Measurements from ENCODE around the gene PGGT1B.

PGGT1B gene

DNA sequence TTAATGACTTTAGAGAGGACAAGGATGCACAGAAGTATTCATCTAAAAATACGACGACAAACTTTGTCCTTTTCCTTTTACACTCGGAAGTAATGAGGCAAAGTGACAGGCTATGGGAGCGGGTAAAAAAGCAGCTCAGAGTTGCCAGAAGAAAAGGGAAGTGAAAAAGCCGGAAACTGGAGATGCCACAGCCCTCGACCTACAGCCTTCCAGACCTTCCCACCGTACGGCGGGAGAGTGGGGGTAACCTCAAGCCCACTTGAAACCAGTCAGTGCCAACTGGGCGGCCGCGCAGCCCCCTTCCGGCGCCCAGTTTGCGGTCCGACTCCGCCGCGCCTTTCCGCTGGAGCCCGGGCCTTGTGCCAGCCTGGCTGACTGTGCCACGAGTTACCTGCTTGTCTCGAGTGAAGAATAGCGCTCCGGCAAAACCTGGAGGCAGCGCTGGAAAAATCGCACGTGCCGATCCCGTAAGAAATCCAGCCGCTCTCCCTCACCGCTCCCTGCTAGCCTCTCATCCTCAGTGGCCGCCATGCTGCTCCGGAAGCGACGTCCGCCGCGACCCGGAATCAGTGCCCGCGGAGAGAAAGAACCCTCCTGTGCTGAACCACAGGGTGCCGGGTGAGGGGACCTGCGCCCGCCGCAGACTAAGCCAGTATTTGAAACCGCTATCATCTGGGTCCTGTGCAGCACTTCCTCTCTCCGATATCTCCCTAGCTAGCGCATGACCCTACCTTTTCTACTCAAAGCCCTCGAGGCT, at the start of gene PGGT1B:
PGGT1B (minus strand) TSS at position 557 of the 757 bp plus-strand sequence; CDS start at position 531, 26 bp downstream.
- ATAC-seq (peak; percentile 94), DNase-seq (peak; percentile 78)
- peak within 1 kb of the TSS; percentile 99 for H3K4me3 Mint-ChIP-seq
- H3K36me3 Mint-ChIP-seq (ENCODE audit: low read depth): peaks cover 4% of the 10 kb centered on the region
- H3K27me3 Mint-ChIP-seq: no peaks in the 10 kb centered on the region
- no peaks in the 10 kb centered on the region for H3K9me3 Mint-ChIP-seq
- H3K27ac Mint-ChIP-seq: peak within 1 kb of the TSS; percentile 94
- H3K4me1 Mint-ChIP-seq: peaks cover 47% of the 10 kb centered on the region

DNA sequence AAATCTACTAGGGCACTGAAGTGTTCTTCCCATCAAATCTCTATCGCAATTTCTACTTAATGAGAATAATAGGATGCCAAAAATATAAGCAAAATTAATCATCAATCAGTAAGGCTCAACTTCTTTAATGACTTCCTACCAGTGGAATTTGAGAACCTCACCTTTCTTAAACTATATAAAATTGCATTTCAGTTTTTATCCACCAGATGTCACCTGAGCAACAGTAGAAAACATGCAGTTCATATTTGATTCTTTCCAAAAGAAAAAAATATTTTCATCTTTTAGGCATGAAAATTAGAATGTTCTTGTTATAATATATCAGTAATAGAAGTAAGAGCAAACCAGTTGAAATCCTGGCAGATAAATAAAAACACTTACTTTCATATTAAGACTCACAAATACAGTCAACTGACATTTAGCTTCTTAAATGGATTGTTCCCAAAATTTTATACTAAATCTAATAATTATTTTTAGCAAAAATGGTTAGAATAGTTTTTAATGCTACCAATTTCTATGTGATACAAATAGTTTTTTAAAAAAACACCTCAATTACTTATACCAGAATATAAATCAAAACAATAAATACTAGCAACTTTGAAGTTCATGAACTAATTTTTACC, 47.2 kb upstream of the PGGT1B start:
- H3K4me1 Mint-ChIP-seq: no peaks in the 10 kb centered on the region
- ATAC-seq (no peak), DNase-seq (no peak)

DNA sequence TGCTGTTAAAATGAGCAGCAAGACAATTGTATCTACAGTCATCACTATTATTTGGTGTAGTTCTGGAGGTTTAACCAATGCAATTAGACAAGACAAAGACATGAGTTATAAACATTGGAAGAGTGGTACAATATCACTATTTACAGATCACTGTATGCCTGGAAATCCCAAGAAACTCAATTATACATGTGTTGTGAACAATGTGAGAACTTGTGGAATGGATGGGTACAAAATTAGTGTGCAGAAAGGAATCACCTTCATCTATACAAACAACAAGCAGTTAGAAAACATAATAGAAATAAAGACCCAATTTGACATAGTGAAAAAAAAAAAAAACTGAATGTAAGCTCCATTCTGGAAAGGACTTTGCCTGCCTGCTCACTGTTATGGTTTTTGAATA, 46.1 kb upstream of the PGGT1B start:
- Mint-ChIP-seq H3K4me3 (no peak overlapping the region), H3K4me1 (no peaks in the 10 kb centered on the region), H3K27me3 (peaks cover 19% of the 10 kb centered on the region), H3K9me3 (no peaks in the 10 kb centered on the region), H3K36me3 (ENCODE audit: low read depth) (no peaks in the 10 kb centered on the region), H3K27ac (no peak overlapping the region)
- DNase-seq (no peak), ATAC-seq (no peak)

More for the DNA sequence above, 47.2 kb upstream of the PGGT1B start:
- no peaks in the 10 kb centered on the region for H3K9me3 Mint-ChIP-seq
- H3K36me3 Mint-ChIP-seq (ENCODE audit: low read depth): no peaks in the 10 kb centered on the region
- no peak overlapping the region for H3K4me3 Mint-ChIP-seq
- no peak overlapping the region for H3K27ac Mint-ChIP-seq
- H3K27me3 Mint-ChIP-seq: peaks cover 19% of the 10 kb centered on the region

DNA sequence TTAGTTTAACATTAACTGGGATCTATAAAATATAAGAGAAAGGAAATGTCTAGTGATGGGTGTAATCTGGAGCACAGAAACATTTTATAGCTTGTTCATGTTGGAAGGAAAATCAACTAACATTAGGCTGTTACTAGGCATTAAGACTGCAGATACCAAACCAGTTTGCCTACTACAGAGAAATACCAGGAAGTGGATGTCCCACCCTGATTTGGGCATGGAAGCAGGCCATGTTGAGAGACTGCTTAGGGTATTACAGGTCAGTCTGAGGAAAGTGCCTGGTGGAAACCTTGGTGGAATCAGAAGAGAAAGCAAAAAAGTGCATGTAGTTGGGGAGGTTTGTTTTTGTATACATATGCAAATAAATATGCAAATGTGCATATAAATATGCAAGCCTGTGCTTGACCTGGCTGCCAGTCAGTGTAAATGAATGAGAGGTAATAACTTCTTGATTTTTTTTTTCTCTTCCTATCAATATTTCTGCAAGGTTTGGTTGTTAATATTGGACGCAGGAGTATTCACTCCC, 43.4 kb upstream of the PGGT1B start:
- H3K4me3 Mint-ChIP-seq: no peak overlapping the region
- no peak for ATAC-seq
- H3K4me1 Mint-ChIP-seq: no peaks in the 10 kb centered on the region
- no peak overlapping the region for H3K27ac Mint-ChIP-seq
- H3K9me3 Mint-ChIP-seq: no peaks in the 10 kb centered on the region
- H3K27me3 Mint-ChIP-seq: peaks cover 20% of the 10 kb centered on the region
- H3K36me3 Mint-ChIP-seq (ENCODE audit: low read depth): no peaks in the 10 kb centered on the region
- DNase-seq: no peak

DNA sequence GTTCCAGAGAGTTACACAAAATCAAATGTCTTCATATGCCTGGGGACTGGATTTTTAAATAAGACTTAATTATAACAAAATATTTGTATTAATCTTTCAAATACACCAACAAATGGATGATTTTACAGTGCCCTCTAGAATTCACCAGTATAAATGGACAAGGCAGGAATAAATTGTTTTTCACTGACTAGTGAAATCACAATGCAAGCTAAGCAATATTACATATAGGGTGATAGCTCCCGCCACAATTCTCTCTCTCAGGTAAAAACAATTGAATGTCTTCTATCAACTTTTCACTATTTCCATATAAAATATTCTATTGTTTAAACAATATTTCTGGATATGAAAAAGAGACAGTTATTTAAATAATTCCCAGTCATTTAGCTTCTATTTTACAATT, 41.8 kb upstream of the PGGT1B start:
- Mint-ChIP-seq H3K4me3 (no peak overlapping the region), H3K27me3 (peaks cover 14% of the 10 kb centered on the region)

DNA sequence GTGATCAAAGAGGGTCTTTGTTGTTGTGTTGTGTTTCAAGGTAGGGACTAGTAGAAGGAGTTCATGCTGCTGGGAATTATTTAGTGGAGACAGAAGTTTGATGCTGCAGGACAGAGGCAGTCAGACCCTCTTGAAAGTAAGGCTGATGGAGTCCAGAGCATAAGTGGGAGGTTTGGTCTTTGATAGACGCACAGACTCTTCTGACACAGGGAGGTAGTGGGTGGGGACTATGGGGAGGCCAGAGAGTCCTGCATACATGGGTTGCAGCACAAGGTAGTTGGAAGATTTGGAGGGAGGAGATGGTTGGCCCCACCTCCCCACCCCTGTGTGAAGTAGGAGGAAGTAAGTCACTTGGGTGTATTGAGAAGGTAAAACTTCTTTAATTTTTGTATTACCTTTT, 36.1 kb upstream of the PGGT1B start:
- Mint-ChIP-seq H3K27me3 (peaks cover 9% of the 10 kb centered on the region), H3K4me1 (peaks cover 9% of the 10 kb centered on the region), H3K9me3 (no peaks in the 10 kb centered on the region), H3K27ac (no peak overlapping the region), H3K36me3 (ENCODE audit: low read depth) (no peaks in the 10 kb centered on the region), H3K4me3 (no peak overlapping the region)
- no peak for ATAC-seq
- DNase-seq: no peak

More for the DNA sequence above, 41.8 kb upstream of the PGGT1B start:
- Mint-ChIP-seq H3K36me3 (ENCODE audit: low read depth) (no peaks in the 10 kb centered on the region), H3K4me1 (no peaks in the 10 kb centered on the region), H3K9me3 (no peaks in the 10 kb centered on the region), H3K27ac (no peak overlapping the region)
- ATAC-seq (no peak), DNase-seq (no peak)

DNA sequence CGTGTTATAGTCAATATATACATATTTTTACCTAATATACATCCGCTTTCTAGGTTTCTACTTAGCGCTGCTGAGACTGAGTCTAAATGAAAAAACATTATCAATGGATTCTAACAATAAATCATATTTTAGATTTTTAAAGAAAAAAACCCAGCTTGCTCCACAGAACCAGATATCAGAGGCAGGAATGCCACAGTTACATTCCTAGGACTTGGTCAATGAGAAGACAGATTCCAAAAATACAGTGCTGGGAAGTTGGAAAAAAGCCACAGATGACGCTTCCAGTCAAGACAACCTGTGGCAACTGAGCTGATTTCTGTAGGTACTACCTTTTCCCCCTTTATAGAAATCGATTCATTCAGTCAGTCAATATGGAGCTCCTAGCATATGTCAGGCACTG, 34.4 kb upstream of the PGGT1B start:
- H3K4me1 Mint-ChIP-seq: peaks cover 9% of the 10 kb centered on the region
- no peak for DNase-seq
- H3K27me3 Mint-ChIP-seq: peaks cover 7% of the 10 kb centered on the region
- peaks cover 12% of the 10 kb centered on the region for H3K9me3 Mint-ChIP-seq
- H3K27ac Mint-ChIP-seq: no peak overlapping the region
- peak overlapping the region; percentile 33 for H3K4me3 Mint-ChIP-seq
- ATAC-seq: no peak
- H3K36me3 Mint-ChIP-seq (ENCODE audit: low read depth): peaks cover 5% of the 10 kb centered on the region

DNA sequence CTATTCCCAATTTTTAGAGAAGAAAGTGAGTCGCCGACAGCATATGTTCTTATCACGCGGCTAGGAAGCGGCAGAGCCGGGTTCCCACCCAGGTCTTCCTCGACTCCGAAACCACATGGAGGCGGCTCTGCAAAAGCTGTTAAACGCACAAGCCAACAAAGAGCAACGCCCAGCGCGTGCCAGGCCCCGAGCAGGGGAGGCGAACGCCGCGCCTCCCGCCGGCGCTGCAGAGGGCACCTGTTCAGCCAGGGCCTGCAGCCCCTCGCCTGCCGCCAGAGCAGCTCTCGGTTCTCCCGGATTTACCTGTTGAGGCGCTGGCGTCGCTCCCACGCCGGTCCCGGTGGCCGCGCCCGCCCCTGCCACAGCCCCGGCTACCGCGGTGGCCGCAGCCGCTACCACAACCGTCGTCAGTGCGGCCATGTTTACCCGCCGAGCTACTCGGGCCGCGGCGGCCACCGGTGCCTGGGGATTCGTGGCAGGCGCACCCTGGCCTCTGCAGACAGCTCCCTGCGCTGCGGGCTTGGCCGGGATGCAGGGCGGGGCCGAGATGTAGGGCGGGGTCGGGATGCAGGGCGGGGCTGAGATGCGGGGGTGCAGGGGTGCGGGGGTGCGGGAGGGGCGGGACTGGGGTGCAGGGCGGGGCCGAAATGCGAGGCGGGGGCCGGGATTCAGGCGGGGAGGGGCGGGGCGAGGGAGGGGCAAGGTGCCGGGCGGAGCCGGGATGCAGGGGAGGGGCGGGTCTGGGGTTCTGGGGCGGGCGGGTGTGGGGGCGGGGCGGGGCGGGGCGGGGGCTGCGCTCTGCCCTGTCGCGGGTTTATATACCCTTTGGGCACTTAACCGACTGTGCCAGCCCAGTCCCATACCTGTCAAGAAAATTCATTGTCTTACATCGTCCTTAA, 33.7 kb upstream of the PGGT1B start, which contains the start of gene CCDC112:
CCDC112 (minus strand) TSS at position 531 of the 899 bp plus-strand sequence; CDS start at position 420, 111 bp downstream.
- H3K27ac Mint-ChIP-seq: peak within 1 kb of the TSS; percentile 32
- H3K4me1 Mint-ChIP-seq: peaks cover 9% of the 10 kb centered on the region
- DNase-seq: peak; percentile 82
- H3K27me3 Mint-ChIP-seq: peaks cover 7% of the 10 kb centered on the region
- peaks cover 6% of the 10 kb centered on the region for H3K36me3 Mint-ChIP-seq (ENCODE audit: low read depth)
- H3K4me3 Mint-ChIP-seq: peak within 1 kb of the TSS; percentile 83
- ATAC-seq: peak; percentile 85
- H3K9me3 Mint-ChIP-seq: peaks cover 18% of the 10 kb centered on the region

DNA sequence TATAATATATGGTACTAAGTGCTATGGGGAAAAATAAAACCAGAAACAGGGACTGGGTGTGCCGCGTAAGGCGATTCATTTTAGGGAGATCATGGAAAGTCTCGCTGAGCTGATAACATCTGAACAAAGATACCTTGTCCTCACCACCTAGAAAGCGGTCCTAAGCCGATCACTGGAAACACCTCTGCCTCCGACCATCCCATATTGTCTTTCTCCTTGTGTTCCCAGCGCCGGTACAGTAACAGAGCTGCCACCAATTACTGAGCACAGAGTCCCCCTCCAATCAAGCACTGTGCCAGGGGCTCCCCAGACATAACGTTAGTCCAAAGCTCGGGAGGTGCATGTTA, 33.1 kb upstream of the PGGT1B start:
- Mint-ChIP-seq H3K4me3 (peak overlapping the region; percentile 83), H3K4me1 (peaks cover 9% of the 10 kb centered on the region), H3K27ac (peak overlapping the region; percentile 32), H3K27me3 (peaks cover 7% of the 10 kb centered on the region), H3K36me3 (ENCODE audit: low read depth) (peaks cover 6% of the 10 kb centered on the region), H3K9me3 (peaks cover 19% of the 10 kb centered on the region)
- no peak for ATAC-seq
- no peak for DNase-seq

DNA sequence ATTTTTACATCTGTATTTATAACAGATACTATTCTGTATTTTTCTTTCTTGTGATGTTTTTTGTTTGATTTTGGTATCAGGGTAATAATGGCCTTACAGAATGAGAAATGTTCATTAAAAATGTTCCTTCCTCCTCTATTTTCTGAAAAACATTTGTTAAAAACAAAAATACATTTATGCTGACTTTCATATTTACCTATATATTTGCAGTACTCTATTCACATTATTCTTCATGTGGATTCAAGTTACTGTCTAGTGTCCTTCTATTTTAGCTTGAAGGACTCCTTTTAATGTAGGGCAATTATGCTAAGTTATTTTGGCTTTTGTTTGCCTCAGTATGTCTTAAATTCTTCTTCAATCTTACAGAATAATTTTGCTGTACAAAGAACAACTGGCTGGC, 28.7 kb upstream of the PGGT1B start:
- Mint-ChIP-seq H3K36me3 (ENCODE audit: low read depth) (peaks cover 6% of the 10 kb centered on the region), H3K9me3 (peaks cover 19% of the 10 kb centered on the region), H3K4me3 (no peak overlapping the region), H3K27ac (no peak overlapping the region), H3K4me1 (peaks cover 9% of the 10 kb centered on the region), H3K27me3 (peaks cover 1% of the 10 kb centered on the region)
- DNase-seq (no peak), ATAC-seq (no peak)

DNA sequence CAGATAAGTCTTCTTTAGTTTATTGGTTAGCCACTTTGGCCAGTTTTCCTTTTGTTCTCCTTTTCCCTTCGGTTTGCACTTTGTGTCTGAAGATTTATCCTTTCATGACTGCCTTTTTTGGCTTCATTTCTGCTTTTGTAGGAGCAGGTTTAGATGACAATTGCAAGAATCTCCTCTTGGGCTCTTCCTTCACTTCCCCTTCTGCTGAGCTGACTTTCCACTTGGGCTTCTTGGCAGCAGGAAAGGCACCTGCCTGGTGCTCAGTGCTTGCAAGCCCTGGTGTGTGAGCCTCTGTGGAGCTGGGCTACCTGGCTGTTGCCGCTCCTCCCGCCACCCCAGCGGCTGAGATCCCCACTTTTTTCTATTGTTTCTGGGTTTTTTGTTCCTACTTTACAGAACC, 26.4 kb upstream of the PGGT1B start:
- no peak for ATAC-seq
- Mint-ChIP-seq H3K4me1 (peaks cover 4% of the 10 kb centered on the region), H3K36me3 (ENCODE audit: low read depth) (peaks cover 6% of the 10 kb centered on the region), H3K9me3 (peaks cover 19% of the 10 kb centered on the region), H3K27me3 (no peaks in the 10 kb centered on the region), H3K4me3 (no peak overlapping the region), H3K27ac (no peak overlapping the region)
- no peak for DNase-seq

DNA sequence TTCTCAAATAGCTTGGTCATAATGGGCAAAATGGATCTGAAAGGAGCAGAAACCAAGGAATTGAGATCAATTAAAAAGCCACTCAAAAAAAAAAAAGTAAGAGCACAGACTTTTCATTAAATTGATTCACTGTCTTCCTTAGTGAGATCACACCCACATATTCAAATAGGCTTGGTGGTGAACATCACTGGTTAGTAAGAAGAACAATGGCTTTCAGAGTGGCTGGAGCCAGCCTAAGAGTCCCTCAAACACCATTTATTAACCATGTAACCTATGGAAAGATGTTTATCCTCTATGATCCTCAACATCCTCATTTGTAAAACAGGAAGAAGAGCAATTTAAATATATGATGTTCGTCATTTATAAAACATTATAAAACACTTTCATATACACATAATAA, 21.3 kb upstream of the PGGT1B start:
- Mint-ChIP-seq H3K27ac (no peak overlapping the region), H3K9me3 (no peaks in the 10 kb centered on the region), H3K4me3 (no peak overlapping the region), H3K27me3 (no peaks in the 10 kb centered on the region), H3K36me3 (ENCODE audit: low read depth) (peaks cover 2% of the 10 kb centered on the region), H3K4me1 (peaks cover 4% of the 10 kb centered on the region)
- DNase-seq (no peak), ATAC-seq (no peak)

DNA sequence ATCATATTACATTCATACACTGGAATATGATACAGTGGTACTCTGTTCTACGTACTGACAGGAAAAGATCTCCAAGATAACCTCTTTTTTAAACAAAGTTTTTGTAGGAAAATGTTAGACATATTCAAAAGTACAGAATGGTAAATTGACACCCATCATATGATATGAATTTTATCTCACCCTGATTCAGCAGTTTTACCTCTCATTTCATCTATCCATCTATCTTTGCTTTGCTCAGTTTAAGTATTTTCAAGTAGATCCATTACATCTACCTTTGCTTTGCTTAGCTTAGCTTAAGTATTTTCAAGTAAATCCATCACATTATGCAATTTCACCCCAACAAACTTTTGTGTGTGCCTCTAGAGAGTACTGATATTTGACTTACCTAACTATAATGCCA, 19.5 kb upstream of the PGGT1B start:
- H3K36me3 Mint-ChIP-seq (ENCODE audit: low read depth): peaks cover 2% of the 10 kb centered on the region

DNA sequence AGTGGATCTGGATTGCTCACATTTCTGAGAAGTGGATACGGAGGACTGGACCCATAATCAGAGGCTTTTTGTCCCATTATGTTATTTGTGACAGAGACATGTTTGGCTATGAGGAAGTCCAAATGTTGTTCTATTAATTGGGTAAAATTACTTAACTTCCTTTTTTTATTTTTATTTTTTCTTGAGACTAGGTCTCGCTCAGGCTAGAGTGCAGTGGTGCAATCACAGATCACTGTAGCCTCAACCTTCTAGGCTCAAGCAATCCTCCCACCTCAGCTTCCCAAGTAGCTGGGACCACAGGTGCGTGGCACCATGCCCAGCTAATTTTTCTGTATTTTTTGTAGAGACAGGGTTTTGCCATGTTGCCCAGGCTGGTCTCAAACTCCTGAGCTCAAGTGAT, 11.9 kb upstream of the PGGT1B start:
- ATAC-seq (no peak), DNase-seq (no peak)
- Mint-ChIP-seq H3K4me3 (no peak overlapping the region), H3K9me3 (no peaks in the 10 kb centered on the region), H3K27me3 (no peaks in the 10 kb centered on the region), H3K36me3 (ENCODE audit: low read depth) (no peaks in the 10 kb centered on the region), H3K4me1 (peaks cover 6% of the 10 kb centered on the region), H3K27ac (no peak overlapping the region)

More for the DNA sequence above, 19.5 kb upstream of the PGGT1B start:
- H3K9me3 Mint-ChIP-seq: no peaks in the 10 kb centered on the region
- DNase-seq: no peak
- ATAC-seq: no peak
- H3K27ac Mint-ChIP-seq: no peak overlapping the region
- peaks cover 4% of the 10 kb centered on the region for H3K4me1 Mint-ChIP-seq
- no peak overlapping the region for H3K4me3 Mint-ChIP-seq
- H3K27me3 Mint-ChIP-seq: no peaks in the 10 kb centered on the region
